ENCODE measurements around the gene FOXL1.

The FOXL1 gene

DNA sequence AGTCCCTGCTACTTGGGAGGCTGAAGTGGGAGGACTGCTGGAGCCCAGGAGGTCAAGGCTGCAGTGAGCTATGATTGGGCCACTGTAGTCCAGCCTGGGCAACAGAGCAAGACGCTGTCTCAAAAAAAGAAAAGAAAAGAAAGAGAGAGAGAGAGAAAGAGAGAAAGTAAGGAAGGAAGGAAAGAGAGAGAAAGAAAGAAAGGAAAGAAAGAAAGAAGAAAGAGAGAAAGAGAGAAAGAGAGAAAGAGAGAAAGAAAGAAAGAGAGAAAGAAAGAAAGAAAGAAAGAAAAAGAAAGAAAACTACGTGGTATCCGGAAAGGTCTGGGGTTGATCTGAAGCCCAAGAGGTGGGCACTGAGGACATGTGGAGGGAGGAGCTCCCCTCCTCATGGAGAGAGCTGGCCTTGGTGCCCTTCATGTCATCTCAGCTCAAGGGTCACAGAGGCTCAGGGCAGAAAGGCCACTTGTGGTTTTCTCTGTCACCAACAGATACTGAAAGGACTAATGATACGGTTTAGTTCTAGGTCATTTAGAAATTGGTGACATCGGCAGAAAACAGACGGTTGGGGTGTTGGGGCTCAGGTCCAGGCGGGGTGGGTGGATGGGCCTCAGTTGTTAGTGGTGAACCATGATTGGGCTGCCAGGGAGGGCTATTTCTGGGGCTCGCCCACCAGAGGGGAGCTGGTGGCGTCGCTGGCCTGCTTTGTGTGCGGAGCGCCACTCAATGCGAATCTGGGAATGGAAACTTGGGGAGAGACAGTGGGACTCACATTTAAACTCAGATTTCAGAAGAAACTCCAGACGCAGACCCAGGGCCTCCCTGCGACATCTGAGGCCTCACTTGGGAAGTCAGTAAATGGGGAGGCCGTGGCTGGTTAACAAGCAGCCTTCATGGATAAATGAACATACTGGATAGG lies 44.6 kb downstream of the FOXL1 start:
- H3K4me3 ChIP-seq (replicated peaks; ENCODE audit: low read depth, low read length): no peak overlapping the region
- no peak for DNase-seq (ENCODE audit: low read depth)
- TF ChIP-seq, protein P1, sequence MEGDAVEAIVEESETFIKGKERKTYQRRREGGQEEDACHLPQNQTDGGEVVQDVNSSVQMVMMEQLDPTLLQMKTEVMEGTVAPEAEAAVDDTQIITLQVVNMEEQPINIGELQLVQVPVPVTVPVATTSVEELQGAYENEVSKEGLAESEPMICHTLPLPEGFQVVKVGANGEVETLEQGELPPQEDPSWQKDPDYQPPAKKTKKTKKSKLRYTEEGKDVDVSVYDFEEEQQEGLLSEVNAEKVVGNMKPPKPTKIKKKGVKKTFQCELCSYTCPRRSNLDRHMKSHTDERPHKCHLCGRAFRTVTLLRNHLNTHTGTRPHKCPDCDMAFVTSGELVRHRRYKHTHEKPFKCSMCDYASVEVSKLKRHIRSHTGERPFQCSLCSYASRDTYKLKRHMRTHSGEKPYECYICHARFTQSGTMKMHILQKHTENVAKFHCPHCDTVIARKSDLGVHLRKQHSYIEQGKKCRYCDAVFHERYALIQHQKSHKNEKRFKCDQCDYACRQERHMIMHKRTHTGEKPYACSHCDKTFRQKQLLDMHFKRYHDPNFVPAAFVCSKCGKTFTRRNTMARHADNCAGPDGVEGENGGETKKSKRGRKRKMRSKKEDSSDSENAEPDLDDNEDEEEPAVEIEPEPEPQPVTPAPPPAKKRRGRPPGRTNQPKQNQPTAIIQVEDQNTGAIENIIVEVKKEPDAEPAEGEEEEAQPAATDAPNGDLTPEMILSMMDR (IDR thresholded peaks at IDR 0.05; ENCODE audit: low read length, missing control alignments): no peak

DNA sequence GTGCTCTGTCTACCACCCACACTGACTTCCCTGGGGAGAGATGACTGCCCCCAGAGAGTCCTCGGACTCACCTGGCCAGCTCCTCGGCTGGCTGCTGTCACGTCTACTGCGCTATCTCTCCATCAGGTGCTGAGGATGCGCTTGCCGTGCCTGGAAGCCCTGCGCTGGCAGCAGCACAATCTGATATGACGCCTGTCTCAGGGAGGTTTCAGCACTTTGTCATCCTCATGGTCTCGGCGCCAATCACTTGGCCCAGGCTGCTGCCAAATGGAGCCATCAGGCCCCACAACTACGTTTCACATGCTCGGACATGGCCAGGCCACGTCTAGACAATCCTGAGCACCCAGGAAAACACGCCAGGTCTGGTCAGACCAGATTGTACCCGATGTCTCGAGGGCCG lies 46.7 kb downstream of the FOXL1 start:
- no peak for DNase-seq (ENCODE audit: low read depth)
- no peak overlapping the region for H3K4me3 ChIP-seq (replicated peaks; ENCODE audit: low read depth, low read length)
- TF ChIP-seq, protein P1 (IDR thresholded peaks at IDR 0.05; ENCODE audit: low read length, missing control alignments): no peak

DNA sequence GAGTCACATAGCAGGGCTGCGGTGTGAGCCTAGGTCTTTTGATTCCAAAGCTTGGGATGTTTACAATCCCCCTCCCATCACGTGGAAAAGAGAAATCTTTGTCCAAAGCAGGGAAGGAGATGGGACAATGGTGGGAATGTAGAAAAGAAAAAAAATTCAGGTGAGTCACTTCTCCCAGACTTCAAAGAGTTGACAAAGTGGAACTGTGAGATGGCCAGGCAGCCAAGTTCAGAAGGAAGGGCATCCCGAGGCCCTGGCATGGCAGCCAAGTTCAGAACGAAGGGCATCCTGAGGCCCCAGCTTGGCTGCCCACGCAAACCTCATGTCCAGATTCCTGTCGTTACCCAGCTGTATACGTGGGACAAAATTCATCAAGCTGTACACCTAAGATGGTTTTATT lies 47.5 kb downstream of the FOXL1 start:
- DNase-seq (ENCODE audit: low read depth): no peak
- TF ChIP-seq, protein P1 (IDR thresholded peaks at IDR 0.05; ENCODE audit: low read length, missing control alignments): no peak
- H3K4me3 ChIP-seq (replicated peaks; ENCODE audit: low read depth, low read length): no peak overlapping the region

DNA sequence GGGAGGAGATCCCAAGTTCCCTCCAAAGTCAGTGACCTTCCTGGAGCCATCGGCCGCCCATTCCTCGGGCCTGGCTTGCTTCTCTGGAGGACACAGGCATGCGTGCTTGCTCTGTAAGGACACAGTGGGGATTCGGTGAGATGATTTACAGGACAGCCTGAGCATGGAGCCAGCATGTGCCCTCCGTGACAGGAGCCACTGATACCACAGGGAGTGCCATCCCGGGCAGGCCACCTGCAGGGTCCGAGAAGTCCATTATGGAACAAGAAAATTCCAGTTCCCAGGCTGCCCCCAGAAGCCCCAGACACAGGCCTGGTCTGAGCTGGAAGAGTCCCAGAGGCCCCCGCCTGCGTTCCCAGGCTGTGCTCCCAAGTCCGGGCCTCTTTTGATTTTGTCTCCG lies 47.9 kb downstream of the FOXL1 start:
- DNase-seq (ENCODE audit: low read depth): no peak
- TF ChIP-seq, protein P1 (IDR thresholded peaks at IDR 0.05; ENCODE audit: low read length, missing control alignments): no peak
- H3K4me3 ChIP-seq (replicated peaks; ENCODE audit: low read depth, low read length): no peak overlapping the region

DNA sequence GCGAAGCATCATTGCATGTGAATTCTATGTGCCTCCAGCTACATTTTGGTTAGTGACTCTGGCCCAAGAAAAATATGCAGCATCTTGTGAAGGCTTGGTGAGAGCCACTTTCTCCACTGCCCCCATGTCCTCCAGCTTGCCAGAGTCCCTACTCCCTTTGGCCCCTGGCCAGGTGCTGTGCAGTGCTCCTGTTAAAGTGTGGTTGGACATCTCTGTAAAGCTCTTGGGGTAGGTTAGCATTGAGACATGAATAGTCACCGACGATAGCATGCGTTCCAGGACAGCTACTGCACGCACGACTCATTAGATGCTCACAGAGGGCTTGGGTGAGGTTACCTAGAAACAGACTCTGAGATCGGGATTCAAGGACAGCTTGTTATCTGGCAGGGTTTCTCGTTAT lies 48.6 kb downstream of the FOXL1 start:
- H3K4me3 ChIP-seq (replicated peaks; ENCODE audit: low read depth, low read length): no peak overlapping the region
- DNase-seq (ENCODE audit: low read depth): no peak
- TF ChIP-seq, protein P1 (IDR thresholded peaks at IDR 0.05; ENCODE audit: low read length, missing control alignments): no peak

DNA sequence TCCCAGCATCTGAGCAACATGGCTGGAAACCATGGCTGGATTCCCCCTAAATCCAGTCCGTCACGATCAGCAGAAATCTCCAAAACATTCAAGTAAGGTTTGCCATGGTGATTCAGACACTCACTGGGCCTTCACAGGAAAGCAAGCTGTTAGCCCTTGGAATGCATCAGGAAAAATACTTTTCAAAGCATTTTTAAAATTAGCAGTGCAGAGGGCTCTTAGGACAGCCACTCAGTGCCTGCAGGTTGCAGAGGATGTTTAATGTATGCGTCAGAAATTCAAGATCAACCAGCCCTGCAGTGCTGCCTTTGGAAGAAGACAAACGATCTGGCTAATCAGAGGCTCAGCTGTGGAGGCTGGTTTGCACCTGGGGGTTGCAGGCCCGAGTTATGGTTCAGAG lies 50.3 kb downstream of the FOXL1 start:
- TF ChIP-seq, protein P1 (IDR thresholded peaks at IDR 0.05; ENCODE audit: low read length, missing control alignments): no peak
- DNase-seq (ENCODE audit: low read depth): no peak
- H3K4me3 ChIP-seq (replicated peaks; ENCODE audit: low read depth, low read length): no peak overlapping the region

DNA sequence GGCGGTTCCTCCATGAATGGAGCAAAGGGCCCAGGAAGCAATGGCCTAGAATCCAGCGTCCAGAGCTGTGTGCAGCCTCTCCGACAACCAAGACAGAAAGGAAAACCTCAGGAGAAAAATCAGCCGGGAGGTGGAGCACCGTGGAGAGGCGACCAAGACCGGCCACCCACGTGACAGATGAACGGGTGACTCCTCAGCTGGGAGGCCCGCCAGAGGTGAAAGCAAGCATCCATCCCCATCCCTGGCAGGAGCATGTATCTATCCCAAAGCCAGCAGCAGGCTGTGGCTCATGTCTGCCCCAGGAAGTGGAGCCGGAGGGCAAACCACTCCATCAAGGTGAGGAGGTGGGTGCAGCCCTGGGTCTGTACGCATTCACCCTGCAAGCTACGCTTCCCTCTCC lies 52.1 kb downstream of the FOXL1 start:
- no peak for DNase-seq (ENCODE audit: low read depth)
- H3K4me3 ChIP-seq (replicated peaks; ENCODE audit: low read depth, low read length): no peak overlapping the region
- TF ChIP-seq, protein P1 (IDR thresholded peaks at IDR 0.05; ENCODE audit: low read length, missing control alignments): no peak

All from fibroblast of pulmonary artery (primary cell).